Left renal cortex interstitium (tissue), 4 donors: ENCODE data around the gene MIGA2. TPM values are rescaled to one million over a fixed set of nuclear protein-coding genes. Genes with fewer than 3 reads are reported as not detected.
"Not testable (repeated sequence)": the region's sequence is repeated elsewhere in the genome, so short reads cannot be mapped to it uniquely, and the experiment has no call there.

ENCODE experiments used
- DNase-seq, 4 donors: peaks; one replicate each; pipeline ENCODE4 v3.0.0-alpha.2; 2013; ENCODE audit warnings: low read depth in 4 of 4, low spot score in 2 of 4, missing footprints in 1 of 4
- polyA plus RNA-seq, 4 donors: library from polyadenylated mRNA; unstranded; fragments of 120-200 nt; gene quantifications; one replicate each; pipeline ENCODE4 v1.2.1, GENCODE V29; 2013; ENCODE audit not compliant: insufficient read length in 4 of 4

The MIGA2 gene
- polyA plus RNA-seq, 4 donors = 14.7 to 32.1 (median 24.2) TPM

DNA sequence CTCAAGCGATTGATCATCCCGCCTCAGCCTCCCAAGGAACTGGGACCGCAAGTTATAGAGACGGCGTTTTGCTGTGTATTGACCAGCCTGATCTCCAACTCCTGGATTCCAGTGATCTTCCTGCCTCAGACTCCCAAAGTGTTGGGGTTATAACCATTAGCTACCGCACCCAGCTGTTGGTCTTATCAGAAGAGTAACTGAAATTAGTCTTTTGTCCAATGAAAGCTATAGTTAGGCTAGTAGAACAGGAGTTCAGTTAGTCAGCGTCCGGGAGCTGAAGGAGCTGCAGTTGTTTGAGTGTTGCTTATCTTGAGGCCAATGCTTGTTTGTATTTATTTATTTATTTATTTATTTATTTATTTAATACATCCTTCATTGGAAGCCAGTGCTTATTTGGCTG, 3.2 kb upstream of the MIGA2 start:
- DNase-seq = no peak

DNA sequence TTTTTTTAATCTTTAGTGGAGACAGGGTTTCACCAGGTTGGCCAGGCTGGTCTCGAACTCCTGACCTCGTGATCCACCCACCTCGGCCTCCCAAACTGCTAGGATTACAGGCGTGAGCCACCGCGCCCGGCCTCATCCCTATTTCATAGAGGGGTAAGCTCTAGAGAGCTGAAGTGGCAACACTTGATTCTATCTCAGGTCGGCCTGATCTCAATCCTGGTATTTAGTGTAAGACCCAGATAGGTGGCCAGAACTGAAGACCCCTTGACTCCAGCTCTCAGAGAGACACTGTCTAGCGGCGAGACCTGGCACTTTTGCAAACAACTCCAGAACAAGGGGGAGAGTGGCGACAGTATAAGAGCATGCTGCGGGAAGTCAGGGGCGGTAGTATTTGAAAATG, 588 bp upstream of the MIGA2 start:
- DNase-seq = not testable (repeated sequence)

DNA sequence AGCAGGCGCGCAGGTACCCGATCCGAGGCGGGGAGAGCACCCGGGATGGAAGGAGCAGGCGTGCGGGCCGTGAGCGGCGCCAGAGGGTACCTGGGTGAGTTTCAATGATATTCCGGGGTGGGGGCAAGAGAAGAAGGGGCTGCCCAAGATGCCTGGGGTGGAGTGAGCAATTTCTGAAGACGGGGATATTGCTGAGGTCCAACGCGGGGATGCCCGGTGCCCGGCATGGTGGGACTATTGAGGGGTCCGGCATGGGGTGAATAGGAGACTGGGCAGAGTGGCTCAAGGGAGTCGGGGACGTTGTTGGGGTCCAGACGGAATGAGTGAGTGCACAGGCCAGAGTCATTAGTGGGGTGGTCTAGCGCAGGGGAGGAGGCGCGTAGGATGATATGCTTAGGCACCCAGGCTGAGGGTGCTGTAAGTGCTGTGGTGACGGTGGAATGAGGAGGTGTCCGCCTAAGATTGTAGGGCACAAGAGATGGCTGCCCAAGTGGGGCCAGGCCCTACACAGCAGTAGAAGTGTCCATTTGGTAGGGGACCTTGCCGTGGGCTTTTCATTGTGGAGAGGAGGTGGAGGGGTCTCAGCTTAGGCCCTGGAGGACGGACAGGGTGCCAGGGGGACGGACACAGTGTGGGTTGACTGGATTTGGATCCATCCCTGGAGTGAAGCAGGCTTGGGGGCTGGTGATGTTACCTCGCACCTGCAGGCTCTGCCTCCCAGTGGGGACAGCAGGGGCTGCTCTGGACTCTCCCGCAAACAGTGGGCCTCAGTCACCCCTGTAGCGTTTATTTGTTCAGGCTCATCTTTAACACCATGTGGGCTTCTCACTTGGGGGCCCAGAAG, 719 bp downstream of the MIGA2 start:
- no peak for DNase-seq

GRCh38 chr9:129037767-129038098, 1.3 kb downstream of the MIGA2 start:
- no peak for DNase-seq

DNA sequence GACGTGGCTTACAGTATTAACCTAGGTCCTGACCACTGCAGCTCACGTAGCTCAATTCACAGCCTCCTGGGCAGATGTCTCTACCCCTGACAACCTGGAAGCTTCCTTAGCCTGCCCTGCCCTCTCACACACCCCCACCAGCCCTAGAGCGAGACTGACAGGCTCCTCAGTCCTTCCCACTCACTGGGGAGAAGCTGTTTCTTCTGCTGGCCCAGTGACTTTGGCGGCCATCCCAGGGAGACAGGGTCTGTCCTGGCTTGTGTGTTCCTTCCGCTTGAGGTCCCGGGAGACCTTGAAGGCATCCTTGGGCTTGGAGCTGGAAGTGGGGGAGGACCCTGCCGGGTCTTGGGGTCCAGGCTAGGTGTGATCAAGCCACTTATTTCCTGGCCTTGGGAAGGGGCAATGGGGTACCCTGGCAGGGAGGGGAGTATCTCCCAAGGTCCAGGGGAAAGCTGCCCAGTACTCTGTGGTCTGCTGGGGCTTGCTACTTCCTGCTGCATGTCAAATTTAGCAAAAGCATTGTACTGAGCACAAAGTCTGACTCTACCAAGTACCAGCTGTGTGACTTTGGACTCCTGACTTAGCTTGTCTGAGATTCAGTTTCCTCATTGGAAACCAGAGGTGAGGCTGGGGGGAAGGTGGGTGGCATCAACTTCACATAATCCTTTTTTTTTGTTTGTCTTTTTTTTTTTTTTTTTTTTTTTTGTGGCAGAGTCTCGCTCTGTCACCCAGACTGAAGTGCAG, 1.9 kb downstream of the MIGA2 start:
- no peak for DNase-seq

- DNase-seq = no peak
Measured at GRCh38 chr9:129040113-129040643, 3.8 kb downstream of the MIGA2 start.

GRCh38 chr9:129042016-129042415, 5.6 kb downstream of the MIGA2 start:
- DNase-seq = no peak

DNA sequence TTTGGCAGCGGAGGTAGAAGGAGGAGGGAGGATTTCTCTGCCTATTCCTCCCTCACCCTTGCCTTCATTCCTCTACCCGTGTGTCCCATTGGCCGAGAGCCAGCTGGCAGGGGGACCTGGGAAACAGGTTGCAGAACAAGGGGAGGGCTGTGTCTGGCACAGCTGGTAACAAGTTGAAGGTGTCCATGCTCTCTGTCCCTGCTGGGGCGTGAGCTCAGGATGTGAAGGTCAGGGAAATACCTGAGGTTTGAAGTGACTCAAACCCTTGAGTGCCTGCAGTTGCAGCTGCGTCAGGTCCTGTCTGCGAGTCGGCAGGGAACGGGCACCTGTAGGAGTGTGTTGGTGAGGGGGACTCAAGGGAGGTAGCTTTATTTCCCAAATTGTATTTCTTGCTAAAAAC, 16.2 kb downstream of the MIGA2 start:
- DNase-seq = no peak

- DNase-seq = no peak
Measured at GRCh38 chr9:129053020-129053419, 16.6 kb downstream of the MIGA2 start.

- no peak for DNase-seq
Measured at GRCh38 chr9:129054163-129054851, 17.9 kb downstream of the MIGA2 start.

GRCh38 chr9:129058965-129059795, 22.8 kb downstream of the MIGA2 start:
- DNase-seq = no peak

GRCh38 chr9:129059796-129060785, 23.7 kb downstream of the MIGA2 start:
- no peak for DNase-seq

DNA sequence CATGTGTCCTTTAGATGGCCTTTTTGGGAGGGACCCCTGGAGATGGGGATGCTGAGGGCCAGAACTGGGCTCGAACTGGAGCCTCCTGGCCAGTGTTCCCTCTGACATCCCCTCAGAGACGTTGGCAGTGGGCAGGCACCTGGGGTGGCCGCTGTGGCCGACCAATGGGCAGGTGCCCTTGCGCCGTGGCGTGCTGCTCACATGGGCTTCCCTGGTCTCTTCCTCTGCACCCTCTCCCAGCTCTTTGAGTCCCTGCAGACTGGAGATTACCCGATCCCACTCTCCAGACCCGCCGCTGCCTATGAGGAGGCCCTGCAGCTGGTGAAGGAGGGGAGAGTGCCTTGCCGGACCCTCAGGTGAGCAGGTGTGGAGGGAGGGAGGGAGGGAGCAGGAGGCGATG, 24.6 kb downstream of the MIGA2 start:
- no peak for DNase-seq

- no peak for DNase-seq
Measured at GRCh38 chr9:129063061-129063460, 26.6 kb downstream of the MIGA2 start.

- no peak for DNase-seq
Measured at GRCh38 chr9:129064499-129064908, 28.1 kb downstream of the MIGA2 start.

GRCh38 chr9:129068110-129068509, 31.7 kb downstream of the MIGA2 start:
- DNase-seq = no peak

DNA sequence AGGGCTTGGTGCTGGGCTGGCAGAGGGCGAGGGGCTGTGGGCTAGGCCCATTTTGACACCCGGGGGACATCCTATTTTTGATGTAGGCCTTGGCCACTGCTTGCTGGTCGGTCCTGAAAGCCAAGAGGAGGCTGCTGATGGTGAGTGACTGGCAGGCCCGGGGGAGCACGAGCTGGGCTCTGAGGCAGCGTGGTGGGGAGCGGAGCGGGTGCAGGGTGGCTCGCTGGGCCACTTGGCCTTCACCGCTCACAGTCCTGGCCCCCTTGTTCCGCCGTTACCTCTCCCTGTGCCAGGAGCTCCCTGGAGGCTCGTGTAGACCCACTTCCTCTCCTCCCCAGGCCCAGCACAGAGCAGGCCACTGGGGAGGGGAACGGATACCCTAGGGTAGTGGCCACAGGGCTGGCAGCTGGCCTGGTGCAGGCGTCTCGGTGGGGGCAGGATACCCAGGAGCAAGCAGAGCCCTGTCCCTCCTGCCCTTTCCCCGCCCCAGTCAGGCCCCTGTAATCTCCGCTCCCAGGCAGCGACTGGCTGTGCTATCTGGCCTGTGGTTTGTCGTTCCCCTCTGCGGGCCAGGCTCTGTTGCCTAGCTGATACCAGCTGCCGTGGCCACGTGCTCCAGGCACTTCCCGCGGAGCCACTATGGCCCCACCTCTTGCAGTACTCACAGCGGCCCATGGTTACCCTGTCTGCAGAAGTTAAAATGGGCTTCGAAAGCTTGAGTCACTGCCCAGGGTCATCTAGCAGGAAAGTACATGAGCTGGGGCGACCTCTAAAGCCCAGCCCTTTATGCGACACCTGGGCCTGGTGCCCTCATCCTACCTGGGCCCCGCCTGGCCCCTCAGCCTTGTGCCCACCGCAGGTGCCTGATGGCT, 32.8 kb downstream of the MIGA2 start:
- DNase-seq = no peak
